GM19035 (cell line): ENCODE results near the gene CHAC1.
"Not testable (repeated sequence)": the region's sequence is repeated elsewhere in the genome, so short reads cannot be mapped to it uniquely, and the experiment has no call there.

ENCODE experiments used
- ATAC-seq: cut with Tn5 transposase; IDR thresholded peaks from one replicate; pipeline ENCODE4 v1.9.1; 2021; ENCODE audit not compliant: unreplicated experiment

The CHAC1 gene

GRCh38 chr15:40955930-40956540, 2.8 kb downstream of the CHAC1 start:
- ATAC-seq: no peak

DNA sequence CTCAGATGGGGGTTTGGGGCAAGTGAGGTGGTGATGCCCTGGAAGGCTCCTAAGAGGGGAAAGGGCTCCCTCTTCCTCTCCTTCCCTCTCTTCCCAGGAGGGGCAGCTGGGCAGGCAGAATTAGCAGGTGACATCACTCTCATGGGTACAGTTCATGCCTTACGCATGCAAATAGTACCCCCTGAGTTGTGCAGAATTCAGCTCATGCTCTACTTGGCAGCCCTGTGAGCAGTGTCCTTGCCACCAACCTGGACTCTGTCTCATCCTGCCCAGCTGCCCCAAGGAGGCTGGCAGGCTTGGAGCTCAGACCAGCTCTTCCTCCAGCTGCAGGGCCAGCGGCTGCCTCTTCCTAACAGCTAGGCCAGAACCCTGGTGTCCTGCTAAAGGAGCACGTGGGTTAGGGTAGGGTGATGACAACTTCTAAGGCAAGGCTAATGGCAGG, 3.3 kb downstream of the CHAC1 start:
- ATAC-seq: no peak

GRCh38 chr15:40957041-40957555, 3.8 kb downstream of the CHAC1 start:
- ATAC-seq: no peak

- ATAC-seq: no peak
These were observed 4.3 kb downstream of the CHAC1 start for GRCh38 chr15:40957581-40958051.

DNA sequence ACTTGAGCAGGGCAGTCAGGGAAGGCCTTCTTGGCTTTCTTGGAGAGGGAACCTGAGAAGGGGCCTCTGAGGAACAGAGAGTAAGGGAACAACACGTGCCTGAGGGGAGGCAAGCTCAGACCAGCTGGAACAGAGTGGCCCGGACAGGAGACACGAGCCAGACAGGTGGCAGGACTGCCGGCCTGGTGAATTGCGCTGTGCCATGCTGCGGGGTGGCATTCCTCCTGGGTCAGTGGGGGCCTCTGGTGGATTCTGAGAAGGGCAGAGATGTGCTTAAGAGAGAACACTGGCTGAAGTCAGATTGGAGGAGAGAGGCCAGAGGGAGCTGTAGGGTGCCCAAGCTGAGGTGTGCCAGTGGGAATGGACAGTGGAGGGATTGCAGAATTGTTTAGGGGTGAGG, 4.9 kb downstream of the CHAC1 start:
- ATAC-seq: no peak

DNA sequence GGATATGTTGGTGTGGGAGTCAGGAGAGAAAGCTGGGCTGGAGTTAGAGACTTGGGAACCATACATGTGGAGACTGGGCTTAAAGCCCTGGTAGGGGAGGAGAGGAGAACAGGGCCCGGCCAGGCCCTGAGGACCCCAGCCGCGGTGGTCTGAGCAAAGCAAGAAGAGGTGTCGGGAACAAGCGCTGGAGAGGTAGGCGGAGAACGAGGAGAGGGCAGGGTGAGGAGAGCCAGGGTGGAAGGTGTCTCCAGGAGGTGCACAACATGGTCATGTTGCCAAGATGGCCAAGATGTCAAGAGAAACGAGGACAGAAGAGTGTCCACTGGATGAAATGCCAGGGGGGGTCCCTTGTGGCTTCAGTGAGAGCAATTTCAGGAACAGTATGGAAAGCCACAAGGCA, 5.5 kb downstream of the CHAC1 start:
- ATAC-seq: no peak

- ATAC-seq: no peak
These were observed 6.3 kb downstream of the CHAC1 start for GRCh38 chr15:40959331-40960141.

- no peak for ATAC-seq
These were observed 7.0 kb downstream of the CHAC1 start for GRCh38 chr15:40960151-40960885.

DNA sequence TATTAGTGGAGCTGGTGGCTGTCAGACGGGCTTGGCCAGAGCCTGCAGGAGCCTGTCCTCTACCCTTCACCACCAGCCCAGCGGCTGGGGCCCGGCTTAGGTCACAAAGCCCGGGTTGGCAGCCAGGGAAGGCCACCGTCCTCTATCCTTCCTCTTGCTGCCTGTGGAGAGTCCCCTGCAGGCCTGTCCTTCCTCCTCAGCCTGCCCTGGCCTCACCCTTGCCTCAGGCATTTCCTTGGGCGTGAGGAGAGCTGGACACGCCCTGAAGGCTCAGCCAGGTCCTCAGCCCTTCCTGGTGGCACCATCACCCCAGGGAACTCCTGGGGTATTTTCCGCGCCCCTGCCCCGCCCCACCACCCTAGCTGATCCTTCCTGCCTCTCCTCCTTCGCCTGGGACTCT, 7.7 kb downstream of the CHAC1 start:
- no peak for ATAC-seq

DNA sequence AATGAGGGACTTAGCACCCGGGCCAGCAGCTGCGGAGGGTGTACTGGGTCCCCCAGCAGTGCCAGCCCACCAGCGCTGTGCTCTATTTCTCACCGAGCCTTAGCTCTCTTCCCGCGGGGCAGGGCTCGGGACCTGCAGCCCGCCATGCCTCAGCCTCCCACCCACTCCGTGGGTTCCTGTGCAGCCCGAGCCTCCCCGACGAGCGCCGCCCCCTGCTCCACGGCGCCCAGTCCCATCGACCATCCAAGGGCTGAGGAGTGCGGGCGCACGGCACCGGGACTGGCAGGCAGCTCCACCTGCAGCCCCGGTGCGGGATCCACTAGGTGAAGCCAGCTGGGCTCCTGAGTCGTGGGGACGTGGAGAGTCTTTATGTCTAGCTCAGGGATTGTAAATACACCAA, 8.5 kb downstream of the CHAC1 start:
- ATAC-seq: not testable (repeated sequence)

- ATAC-seq: not testable (repeated sequence)
These were observed 9.0 kb downstream of the CHAC1 start for GRCh38 chr15:40962317-40962716.

GRCh38 chr15:40963201-40963600, 9.9 kb downstream of the CHAC1 start:
- no peak for ATAC-seq

- no peak for ATAC-seq
These were observed 10.7 kb downstream of the CHAC1 start for GRCh38 chr15:40964006-40964405.

DNA sequence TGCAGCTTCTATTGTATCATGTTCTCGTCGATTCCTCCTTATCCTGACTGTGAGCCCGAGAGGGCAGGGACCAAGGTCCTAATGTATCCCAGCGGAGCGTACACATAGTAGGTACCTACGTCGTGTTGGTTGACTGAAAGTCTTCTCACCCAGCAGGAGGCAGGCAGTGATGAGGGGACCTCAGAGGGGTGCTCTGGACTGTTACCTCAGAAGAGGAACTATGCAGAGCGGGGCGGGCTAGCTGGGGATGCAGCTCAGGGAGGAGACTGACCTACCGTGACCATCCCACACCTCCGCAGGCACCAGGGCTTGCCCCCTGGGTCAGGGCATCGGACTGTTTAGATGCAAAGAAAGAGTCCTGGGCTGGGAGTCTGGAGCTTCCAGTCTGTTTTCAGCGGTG, 11.4 kb downstream of the CHAC1 start:
- no peak for ATAC-seq

GRCh38 chr15:40968290-40969085, 15.2 kb downstream of the CHAC1 start:
- no peak for ATAC-seq

DNA sequence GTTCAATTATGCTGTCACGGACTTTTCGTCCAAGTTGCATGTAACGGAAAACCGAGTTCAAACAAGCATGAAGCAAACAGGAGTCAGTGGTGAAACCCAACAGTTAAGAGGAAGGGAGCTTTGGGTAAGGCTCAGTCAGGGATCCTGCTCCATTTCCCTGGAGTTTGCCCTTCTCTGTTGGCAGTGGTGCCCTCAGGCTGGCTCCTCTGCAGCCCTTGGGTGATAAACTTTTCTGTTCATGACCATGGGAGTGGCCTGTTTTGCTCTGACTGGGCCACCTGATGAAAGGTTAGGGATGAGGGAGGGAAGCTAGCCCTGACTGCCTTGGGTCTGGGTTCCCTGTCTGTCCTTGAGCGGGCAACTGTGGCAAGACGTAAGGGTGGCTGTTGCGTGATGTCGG, 16.1 kb downstream of the CHAC1 start:
- ATAC-seq: no peak

DNA sequence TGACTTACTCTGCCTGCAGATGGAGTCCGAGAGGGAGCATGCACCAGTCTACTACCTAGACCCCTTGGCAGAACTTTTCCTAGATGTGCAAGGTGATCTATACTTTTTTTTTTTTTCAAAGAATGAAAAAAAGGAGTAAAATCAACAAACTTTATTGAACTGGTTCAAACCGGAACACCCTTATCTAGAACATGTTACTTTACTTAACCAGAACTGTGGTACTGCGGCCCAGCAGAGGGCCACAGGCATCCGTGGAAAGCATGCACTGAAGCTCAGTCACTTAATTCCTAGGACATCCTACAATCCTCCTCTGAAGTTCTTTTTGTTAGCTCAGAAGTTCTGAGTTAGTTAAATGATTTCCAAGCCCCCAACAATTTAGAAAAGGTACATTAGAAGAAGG, 21.6 kb downstream of the CHAC1 start:
- ATAC-seq: no peak

GRCh38 chr15:40976819-40977218, 23.5 kb downstream of the CHAC1 start:
- ATAC-seq: no peak

- ATAC-seq: no peak
These were observed 24.9 kb downstream of the CHAC1 start for GRCh38 chr15:40978141-40978540.

GRCh38 chr15:40978562-40978961, 25.3 kb downstream of the CHAC1 start:
- ATAC-seq: no peak

DNA sequence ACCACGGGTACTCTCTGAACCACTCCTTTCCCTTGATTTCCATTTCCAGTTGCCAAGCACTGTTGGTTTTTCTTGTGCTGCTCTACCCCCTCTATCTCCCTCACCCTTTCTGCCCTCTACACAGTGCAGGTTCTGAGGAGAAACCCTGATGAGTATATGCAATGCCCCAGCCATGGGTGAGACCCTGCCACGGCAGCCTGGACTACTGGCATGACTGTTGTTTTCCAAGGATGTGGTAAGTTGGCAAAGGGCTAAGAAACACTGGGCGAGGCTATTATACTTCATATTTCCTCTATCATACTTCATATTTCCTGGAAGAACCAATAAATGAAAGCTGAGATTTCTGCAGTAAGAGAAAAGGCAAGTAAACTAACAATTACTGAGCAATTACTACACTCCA, 27.9 kb downstream of the CHAC1 start:
- no peak for ATAC-seq
